Common myeloid progenitor, CD34-positive (primary cell): Measurements from ENCODE around the gene CEBPZ.

Experiments used
- CTCF ChIA-PET: fragments of 350-600 bp; sonication (Branson Sonifier 250); formaldehyde crosslinking; loops from one replicate; lab custom pipeline; 2021; ENCODE audit warnings: antibody characterized with exemption; lab: Charles Lee
- POLR2A ChIA-PET: fragments of 350-600 bp; sonication (Branson Sonifier 250); formaldehyde crosslinking; loops from one replicate; lab custom pipeline; 2021; ENCODE audit warnings: antibody characterized with exemption; lab: Charles Lee
- DNase-seq, 3 donors: peaks; one replicate each; pipeline versions ENCODE4 v3.0.0 to v3.0.0-alpha.2; 2013
- H3K27ac ChIP-seq, 2 experiments: 1 replicate in 1 of 2; 2 replicates in 1 of 2; pipeline ENCODE4 v1.7.0; 2013; ENCODE audit warnings: inconsistent platforms in 2 of 2, low read length in 2 of 2, mild to moderate bottlenecking in 2 of 2, low read depth in 1 of 2, moderate library complexity in 1 of 2; ENCODE audit not compliant: severe bottlenecking in 2 of 2, insufficient read depth in 1 of 2, poor library complexity in 1 of 2
- H3K27me3 ChIP-seq, 5 experiments: replicated peaks in 2 of 5; 1 replicate in 3 of 5; 2 replicates in 2 of 5; pipeline versions ENCODE4 v1.6.1 to v1.7.0; 2013; ENCODE audit warnings: low read length in 4 of 5, mild to moderate bottlenecking in 2 of 5, moderate library complexity in 2 of 5, inconsistent platforms in 1 of 5; ENCODE audit not compliant: insufficient read depth in 5 of 5, control insufficient read depth in 4 of 5
- H3K36me3 ChIP-seq, 4 experiments: 1 replicate in 2 of 4; 2 replicates in 2 of 4; pipeline versions ENCODE4 v1.6.1 to v1.7.0; 2013; ENCODE audit warnings: low read length in 3 of 4, control low read depth in 1 of 4, mild to moderate bottlenecking in 1 of 4; ENCODE audit not compliant: control insufficient read depth in 4 of 4, insufficient read depth in 4 of 4
- H3K4me1 ChIP-seq, 4 experiments: 1 replicate in 3 of 4; 2 replicates in 1 of 4; pipeline versions ENCODE4 v1.6.1 to v1.7.1; 2013; ENCODE audit warnings: low read length in 3 of 4, mild to moderate bottlenecking in 3 of 4, control low read depth in 1 of 4, inconsistent platforms in 1 of 4, moderate library complexity in 1 of 4; ENCODE audit not compliant: control insufficient read depth in 4 of 4, insufficient read depth in 4 of 4; ENCODE audit errors: control extremely low read depth in 1 of 4
- H3K4me3 ChIP-seq, 7 experiments: 1 replicate in 4 of 7; 2 replicates in 3 of 7; pipeline versions ENCODE4 v1.5.1 to v1.7.0; 2013; ENCODE audit warnings: mild to moderate bottlenecking in 7 of 7, low read length in 6 of 7, moderate library complexity in 6 of 7, inconsistent platforms in 2 of 7, low read depth in 2 of 7, control low read depth in 1 of 7; ENCODE audit not compliant: insufficient read depth in 4 of 7, control insufficient read depth in 1 of 7; ENCODE audit errors: extremely low read depth in 1 of 7
- H3K9me3 ChIP-seq, 5 experiments: 1 replicate in 4 of 5; 2 replicates in 1 of 5; pipeline versions ENCODE4 v1.6.1 to v1.7.1; 2013; ENCODE audit warnings: low read length in 4 of 5, mild to moderate bottlenecking in 2 of 5, inconsistent platforms in 1 of 5, low read depth in 1 of 5, moderate library complexity in 1 of 5; ENCODE audit not compliant: control insufficient read depth in 4 of 5, insufficient read depth in 2 of 5; ENCODE audit errors: control extremely low read depth in 1 of 5
- WGBS: methylation state at CpG from one replicate; pipeline ENCODE4 v1.1.5; 2013; ENCODE audit not compliant: insufficient coverage; 5-methylcytosine and 5-hydroxymethylcytosine counted together

The CEBPZ gene

DNA sequence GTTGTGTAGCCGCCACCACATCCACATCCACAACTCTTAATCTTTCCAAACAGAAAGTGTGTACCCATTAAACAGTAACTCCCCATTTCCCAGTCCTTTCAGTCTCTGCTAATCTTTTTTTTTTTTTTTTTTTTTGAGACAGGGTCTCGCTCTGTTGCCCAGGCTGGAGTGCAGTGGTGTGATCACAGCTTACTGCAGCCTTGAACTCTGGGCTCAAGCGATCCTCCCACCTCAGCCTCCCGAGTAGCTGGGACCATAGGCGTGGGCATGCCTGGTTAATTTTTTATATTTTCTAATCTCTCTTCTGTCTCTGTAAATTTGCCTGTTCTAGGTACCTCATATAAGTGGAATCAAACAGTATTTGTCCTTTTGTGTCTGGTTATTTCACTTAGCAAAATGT is 78.2 kb downstream of the CEBPZ start:
- CTCF ChIA-PET, result interaction anchor here (0.8 kb wide), 1 partner anchor 16 kb away, joined by 3 read pairs; no protein-coding TSS in a partner anchor
- Histone ChIP-seq H3K4me1 (peaks cover 3 to 29% (median 20%) of the 10 kb centered on the region in 4 experiments), H3K27me3 (no peaks in the 10 kb centered on the region), H3K27ac (no peak overlapping the region), H3K9me3 (no peaks in the 10 kb centered on the region), H3K4me3 (no peak overlapping the region), H3K36me3 (peaks cover 3 to 20% (median 15%) of the 10 kb centered on the region in 4 experiments)
- WGBS, result no CpG with 5 or more reads among the region's 5 CpGs
- POLR2A ChIA-PET, result no interaction called here
- DNase-seq, result no peak
